Measurements from ENCODE around the gene KDM2A.
A peak's percentile ranks its signal among the peaks of the same experiment; 100 is the strongest.

KDM2A gene

GRCh38 chr11:67303132-67303834, 184.2 kb downstream of the KDM2A start, which contains the start of gene SSH3:
TSS of gene SSH3 (plus strand) at chr11:67303530. CDS start at chr11:67303626, 96 bp downstream.
- H3K4me3 ChIP-seq (ENCODE audit: low read depth, low read length) = peak within 1 kb of the TSS; percentile 87
- no peak for TF ChIP-seq CTCF (IDR thresholded peaks at IDR 0.05; ENCODE audit: control insufficient read depth, extremely low read depth, insufficient read depth)
- DNase-seq (ENCODE audit: low read depth) = peak; percentile 54

GRCh38 chr11:67303835-67304411, 184.9 kb downstream of the KDM2A start:
- peak overlapping the region; percentile 87 for H3K4me3 ChIP-seq (ENCODE audit: low read depth, low read length)
- TF ChIP-seq CTCF (IDR thresholded peaks at IDR 0.05; ENCODE audit: control insufficient read depth, extremely low read depth, insufficient read depth) = peak; percentile 1; the same call in 1 of the 2 replicates
- DNase-seq (ENCODE audit: low read depth) = no peak

- DNase-seq (ENCODE audit: low read depth) = no peak
- TF ChIP-seq CTCF (IDR thresholded peaks at IDR 0.05; ENCODE audit: control insufficient read depth, extremely low read depth, insufficient read depth) = no peak
- peak overlapping the region; percentile 87 for H3K4me3 ChIP-seq (ENCODE audit: low read depth, low read length)
Observed at GRCh38 chr11:67304511-67305113, 185.5 kb downstream of the KDM2A start.

- DNase-seq (ENCODE audit: low read depth) = no peak
- no peak overlapping the region for H3K4me3 ChIP-seq (ENCODE audit: low read depth, low read length)
- TF ChIP-seq CTCF (IDR thresholded peaks at IDR 0.05; ENCODE audit: control insufficient read depth, extremely low read depth, insufficient read depth) = no peak
Observed at GRCh38 chr11:67306769-67307544, 187.9 kb downstream of the KDM2A start.

GRCh38 chr11:67307545-67308001, 188.5 kb downstream of the KDM2A start:
- DNase-seq (ENCODE audit: low read depth) = no peak
- no peak overlapping the region for H3K4me3 ChIP-seq (ENCODE audit: low read depth, low read length)
- no peak for TF ChIP-seq CTCF (IDR thresholded peaks at IDR 0.05; ENCODE audit: control insufficient read depth, extremely low read depth, insufficient read depth)

Data from LNCaP clone FGC (cell line).